Astrocyte of the hippocampus (primary cell): ENCODE measurements around the gene ZFHX2.
A peak's percentile ranks its signal among the peaks of the same experiment; 100 is the strongest.
"Not testable (repeated sequence)": the region's sequence is repeated elsewhere in the genome, so short reads cannot be mapped to it uniquely, and the experiment has no call there.

ENCODE experiments used
- DNase-seq: peaks from one replicate; pipeline ENCODE4 v3.0.0; 2011; ENCODE audit warnings: low read depth, low spot score

ZFHX2 gene

GRCh38 chr14:23551266-23552028, at the start of gene ZFHX2:
TSS of gene ZFHX2 (minus strand) at chr14:23551765. CDS start at chr14:23535325, 16,440 bp downstream.
- DNase-seq: peak; percentile 89

GRCh38 chr14:23600806-23601205, 49.2 kb upstream of the ZFHX2 start:
- no peak for DNase-seq

- no peak for DNase-seq
Observed at GRCh38 chr14:23600322-23600707, 48.8 kb upstream of the ZFHX2 start.

DNA sequence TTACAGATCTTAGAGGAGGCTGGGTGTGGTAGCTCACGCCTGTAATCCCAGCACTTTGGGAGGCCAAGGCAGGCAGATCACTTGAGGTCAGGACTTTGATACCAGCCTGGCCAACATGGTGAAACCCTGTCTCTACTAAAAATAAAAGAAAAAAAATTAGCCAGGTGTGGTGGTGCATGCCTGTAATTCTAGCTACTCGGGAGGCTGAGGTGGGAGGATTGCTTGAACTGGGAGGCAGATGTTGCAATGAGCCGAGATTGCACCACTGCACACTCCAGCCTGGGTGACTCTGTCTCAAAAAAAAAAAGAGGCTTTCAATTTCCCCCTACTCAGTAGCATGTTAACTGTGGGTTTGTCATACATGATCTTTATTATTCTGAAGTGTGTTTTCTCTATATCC, 42.6 kb upstream of the ZFHX2 start:
- DNase-seq: not testable (repeated sequence)

DNA sequence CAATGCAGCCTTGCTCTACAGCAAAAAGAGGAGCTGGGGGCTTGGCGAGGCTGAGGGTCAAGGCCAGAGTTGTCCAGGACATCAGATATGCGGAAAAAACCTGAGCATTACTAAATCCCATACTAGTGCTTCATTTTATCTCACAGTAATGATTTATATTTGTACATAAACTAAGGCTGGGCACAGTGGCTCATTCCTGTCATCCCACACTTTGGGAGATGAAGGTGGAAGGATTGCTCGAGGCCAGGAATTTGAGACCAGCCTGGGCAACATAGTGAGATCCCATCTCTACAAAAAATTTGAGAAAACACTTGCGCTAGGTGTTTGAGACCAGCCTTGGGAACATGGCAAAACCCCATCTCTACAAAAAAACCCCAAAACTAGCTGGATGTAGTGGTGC, 38.6 kb upstream of the ZFHX2 start:
- DNase-seq: no peak

DNA sequence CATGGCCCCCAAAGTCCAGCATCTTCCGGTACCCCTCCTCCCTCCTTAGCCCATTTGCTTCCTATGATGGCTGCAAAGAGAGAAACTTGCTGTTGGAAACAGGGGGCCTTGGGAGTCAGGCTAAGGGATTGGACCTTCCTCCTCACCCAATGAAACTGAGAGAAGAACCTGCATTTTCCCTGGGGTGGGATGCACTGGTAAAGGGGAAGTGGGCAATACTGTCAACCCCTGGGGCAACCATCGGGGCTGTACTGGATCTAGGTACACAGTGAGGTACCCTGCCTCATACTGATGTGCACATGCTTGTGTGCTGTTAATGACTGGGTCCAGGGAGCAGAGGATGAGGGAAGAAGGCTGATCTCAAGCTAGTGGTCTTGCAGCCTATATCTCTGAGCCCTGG, 38.0 kb upstream of the ZFHX2 start:
- DNase-seq: no peak

DNA sequence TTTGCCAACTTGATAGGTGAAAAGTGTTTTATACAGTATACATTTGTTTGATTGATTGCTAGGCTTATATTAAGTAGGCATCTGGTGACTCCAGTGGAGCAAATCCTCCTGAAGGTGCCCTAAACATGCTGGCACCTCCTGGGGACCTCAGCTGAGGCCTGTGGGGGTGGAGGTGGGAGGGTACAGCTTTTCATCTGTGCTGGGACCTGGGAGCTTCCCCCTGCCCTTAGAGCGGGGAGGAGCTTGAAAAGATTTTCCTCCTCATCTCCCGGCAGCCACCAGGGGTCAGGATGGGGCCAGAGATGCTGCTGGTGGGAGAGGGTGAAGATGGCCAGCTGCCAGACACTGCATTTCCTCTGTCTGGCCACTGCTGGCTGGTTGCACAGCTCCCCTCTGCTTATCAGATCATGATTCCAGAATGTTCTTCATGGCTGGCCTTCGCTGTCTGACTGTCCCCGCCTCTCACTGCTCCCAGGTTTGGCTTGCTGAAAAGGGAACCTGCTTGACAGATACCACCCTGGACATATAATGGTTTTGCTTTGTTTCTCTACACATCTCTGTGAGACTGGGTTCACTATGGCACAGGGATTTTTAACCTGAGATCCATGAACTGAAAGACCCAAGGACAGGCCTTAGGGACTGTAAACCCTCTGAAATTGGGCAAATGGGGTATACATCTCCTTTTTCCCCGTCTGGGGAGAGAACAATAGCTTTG, 37.5 kb upstream of the ZFHX2 start:
- peak; percentile 94 for DNase-seq

DNA sequence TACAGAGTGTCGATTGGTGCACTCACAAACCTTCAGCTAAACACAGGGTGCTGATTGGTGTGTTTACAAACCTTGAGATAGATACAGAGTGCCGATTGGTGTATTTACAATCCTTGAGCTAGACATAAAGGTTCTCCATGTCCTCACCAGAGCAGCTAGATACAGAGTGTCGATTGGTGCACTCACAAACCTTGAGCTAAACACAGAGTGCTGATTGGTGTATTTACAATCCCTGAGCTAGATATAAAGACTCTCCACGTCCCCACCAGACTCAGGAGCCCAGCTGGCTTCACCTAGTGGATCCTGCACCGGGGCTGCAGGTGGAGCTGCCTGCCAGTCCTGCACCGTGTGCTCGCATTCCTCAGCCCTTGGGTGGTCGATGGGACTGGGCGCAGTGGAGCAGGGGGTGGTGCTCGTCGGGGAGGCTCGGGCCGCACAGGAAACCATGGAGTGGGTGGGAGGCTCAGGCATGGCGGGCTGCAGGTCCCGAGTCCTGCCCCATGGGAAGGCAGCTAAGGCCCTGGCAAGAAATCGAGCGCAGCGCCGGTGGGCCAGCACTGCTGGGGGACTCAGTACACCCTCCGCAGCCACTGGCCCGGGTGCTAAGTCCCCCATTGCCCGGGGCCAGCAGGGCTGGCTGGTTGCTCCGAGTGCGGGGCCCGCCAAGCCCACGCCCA, 33.1 kb upstream of the ZFHX2 start:
- DNase-seq: not testable (repeated sequence)

GRCh38 chr14:23583761-23584526, 32.4 kb upstream of the ZFHX2 start:
- not testable (repeated sequence) for DNase-seq

DNA sequence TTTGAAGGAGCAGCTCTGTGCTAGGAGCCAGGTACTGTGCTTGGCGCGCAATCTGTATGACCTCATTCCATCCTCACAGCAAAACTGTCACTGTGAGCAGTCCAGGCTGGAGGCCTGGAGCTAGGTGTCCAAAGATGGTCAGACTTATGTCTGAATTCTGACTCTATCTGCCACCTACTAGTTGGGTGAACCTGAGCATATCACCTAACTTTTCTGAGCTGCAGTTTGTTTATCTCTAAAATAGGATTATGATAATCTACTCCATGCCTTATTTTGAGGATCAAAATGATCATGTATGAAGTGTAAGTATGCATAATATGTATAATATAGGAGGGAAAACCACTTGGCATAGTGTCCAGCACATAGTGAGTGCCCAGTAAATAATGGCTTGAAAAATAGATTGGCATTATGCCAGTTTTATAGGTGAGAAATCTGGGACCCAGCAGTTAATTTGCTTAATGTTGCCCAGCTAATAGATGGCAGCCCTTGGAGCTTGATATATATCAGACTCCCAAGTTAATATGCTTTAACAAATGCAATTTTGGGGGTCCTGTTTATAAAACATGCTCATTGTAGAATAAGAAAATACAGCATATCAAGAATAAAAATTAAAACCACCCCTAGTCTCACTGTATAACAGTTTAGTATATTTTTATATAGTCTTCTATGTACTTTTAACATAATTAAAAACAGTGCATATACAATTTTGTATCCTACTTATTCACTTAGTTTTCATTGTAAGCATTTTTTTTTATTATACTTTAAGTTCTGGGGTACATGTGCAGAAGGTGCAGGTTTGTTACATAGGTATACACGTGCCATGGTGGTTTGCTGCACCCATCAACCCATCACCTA, 31.6 kb upstream of the ZFHX2 start:
- DNase-seq: no peak

DNA sequence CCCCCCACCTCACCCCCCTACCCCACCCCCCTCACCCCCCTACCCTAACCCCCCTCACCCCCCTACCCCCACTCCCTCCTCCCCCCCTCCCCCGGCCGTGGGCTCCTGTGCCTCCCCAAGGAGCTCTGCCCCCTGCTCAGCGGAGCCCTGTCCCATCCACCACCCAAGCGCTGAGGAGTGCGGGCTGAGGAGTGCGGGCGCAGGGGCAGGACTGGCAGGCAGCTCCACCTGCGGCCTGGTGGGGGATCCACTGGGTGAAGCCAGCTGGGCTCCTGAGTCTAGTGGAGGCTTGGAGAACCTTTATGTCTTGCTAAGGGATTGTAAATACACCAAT, 29.4 kb upstream of the ZFHX2 start:
- DNase-seq: no peak

- no peak for DNase-seq
Observed at GRCh38 chr14:23580152-23580926, 28.8 kb upstream of the ZFHX2 start.

DNA sequence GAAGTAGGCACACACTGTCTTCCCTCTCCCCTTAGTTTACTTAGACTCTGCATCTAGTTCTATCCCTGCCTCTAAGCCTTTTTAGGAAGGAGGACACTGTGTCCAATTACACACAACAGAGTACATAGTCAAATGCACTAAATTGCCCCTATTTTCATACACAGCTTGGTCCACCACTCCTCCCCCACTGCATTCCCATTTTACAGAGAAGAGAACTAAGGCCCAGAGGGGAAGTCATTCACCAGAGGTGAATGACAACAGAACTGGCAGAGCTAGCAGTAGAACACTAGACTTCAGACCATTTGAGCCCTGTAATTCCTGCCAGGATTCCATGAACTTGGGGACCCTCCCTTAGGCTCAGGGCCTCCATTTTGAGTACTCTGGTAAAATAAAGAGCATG, 28.2 kb upstream of the ZFHX2 start:
- no peak for DNase-seq

- DNase-seq: no peak
Observed at GRCh38 chr14:23579311-23579630, 27.7 kb upstream of the ZFHX2 start.

DNA sequence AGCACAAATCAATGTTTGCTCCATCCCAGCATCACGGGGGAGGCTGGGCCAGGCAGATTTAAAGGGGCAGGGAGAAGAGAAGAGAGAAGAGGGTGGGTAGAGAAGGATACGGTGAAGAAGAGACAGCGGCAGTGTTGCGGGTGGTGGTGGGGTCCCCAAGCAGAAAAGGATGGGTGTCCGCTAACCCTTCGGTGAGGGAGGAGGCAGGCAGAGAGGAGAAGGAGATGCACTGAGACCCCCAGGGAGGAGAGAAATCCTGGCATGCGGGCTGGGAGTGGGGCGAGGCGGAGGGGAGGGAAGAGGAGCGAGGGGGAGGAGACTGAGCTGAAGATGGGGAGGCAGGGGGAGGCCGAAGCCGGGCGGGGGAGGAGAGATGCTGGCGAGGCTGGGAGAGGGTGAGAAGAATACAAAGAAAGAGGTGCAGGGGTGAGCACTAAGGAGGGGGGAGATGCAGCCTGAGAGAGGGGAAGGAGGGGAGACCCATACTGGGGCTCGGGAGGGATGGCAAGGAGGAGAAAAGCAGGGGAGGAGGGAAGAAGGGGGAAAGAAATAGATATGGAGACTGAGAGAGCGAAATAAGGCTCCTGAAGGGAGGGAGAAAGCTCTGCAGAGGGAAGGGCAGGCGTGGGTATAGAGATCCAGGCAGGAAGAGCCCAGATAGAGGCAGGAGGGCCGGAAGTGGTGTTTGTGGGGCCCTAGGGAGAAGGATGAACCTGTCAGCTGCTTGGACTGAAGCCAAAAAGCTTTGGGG, 27.2 kb upstream of the ZFHX2 start, which contains the start of gene JPH4:
TSS of gene JPH4 (minus strand) at position 231 of the 751 bp plus-strand sequence. CDS start 1,337 bp downstream, outside the sequence.
- DNase-seq: no peak

- no peak for DNase-seq
Observed at GRCh38 chr14:23577710-23578392, 26.3 kb upstream of the ZFHX2 start.

DNA sequence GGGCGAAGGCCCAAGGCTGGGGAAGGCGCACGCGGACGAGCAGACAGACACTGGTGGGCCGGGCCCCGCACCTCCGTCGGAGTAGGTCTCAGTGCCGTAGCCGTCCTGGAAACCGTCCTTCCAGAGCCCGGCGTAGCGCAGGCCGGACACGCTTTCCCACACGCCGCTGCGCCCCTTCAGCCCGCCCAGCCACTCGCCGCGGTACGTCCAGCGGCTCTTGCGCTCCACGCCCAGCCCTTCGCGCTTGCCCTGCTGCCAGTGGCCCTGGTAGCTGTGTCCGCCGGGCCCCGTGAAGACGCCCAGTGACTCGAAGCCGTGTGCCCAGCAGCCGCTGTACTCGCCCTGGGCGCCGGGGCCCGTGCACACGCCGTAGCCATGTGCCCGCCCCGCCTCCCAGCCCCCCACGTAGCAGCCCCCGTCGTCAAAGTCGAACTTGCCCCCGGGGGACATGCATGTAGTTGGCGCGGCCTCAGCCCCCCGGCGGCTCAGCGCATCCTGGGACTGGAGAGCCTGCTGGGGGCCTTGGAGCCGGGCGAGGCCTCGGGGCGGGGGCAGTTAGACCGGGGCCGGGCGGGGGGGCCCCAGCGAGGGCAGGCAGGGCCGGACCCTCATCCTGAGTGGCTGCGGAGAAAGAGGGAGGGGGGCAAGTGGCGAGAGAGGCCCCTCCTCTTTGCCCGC, 25.6 kb upstream of the ZFHX2 start:
- DNase-seq: peak; percentile 39

DNA sequence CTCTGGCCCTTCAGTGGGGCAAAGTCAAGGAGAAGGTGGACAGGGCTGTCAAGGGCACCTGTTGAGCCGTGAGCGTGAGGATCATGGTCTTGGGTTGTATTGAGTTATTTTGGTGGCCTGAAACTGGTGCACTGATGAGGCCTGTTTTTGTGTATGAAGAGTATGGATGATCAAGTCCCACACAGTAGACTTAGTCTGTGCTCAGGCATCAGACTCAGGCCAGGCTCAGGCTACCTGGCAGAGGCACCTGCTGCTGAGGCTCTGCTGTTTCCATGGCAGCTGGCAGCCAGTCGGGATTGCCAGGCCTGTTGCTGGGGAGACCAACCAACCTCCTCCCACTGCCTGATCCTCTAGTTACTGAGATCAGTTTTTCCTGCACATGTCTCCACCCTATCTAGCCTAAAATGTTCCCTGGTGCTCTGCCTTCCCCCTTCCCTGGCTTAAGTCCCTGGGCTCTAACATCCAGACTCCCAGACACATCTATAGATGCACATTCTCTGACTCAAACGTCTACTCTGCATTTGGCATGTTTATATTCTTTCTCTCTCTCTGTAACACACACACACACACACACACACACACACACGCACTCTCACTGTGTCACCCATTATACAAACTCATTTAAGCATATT, 21.9 kb upstream of the ZFHX2 start:
- DNase-seq: no peak
